ENCODE results near the gene SH3BGRL3.

The SH3BGRL3 gene

DNA sequence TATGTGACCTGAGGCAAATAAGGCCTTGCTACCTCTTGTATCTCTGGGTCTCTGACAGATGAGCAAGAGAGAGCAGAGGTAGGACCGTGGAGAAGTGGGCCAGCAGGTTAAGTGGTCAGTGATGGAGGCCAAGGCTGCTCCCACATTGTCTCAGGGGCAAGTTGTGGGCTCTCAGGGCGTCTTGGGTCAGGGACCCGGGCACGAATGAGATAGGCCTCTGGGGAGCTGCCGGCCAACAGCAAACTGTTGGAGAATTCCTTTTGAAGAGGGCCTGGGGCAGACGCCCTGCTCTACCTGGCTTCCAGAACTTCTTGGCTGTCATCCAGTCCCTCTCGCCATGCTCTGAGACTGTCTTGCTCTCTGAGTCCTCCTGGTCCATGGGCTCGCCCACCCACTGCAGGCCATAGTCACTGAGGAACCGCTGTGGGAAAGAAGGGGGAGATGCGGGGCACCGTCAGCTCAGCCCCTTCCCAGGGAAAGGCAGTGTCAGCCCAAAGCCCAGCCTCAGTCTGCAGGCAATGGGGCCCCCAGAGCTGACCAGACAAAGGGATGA, 14.1 kb downstream of the SH3BGRL3 start:
- no peak overlapping the region for H3K4me3 ChIP-seq (ENCODE audit: low read depth, low read length)
- TF ChIP-seq, protein P1, sequence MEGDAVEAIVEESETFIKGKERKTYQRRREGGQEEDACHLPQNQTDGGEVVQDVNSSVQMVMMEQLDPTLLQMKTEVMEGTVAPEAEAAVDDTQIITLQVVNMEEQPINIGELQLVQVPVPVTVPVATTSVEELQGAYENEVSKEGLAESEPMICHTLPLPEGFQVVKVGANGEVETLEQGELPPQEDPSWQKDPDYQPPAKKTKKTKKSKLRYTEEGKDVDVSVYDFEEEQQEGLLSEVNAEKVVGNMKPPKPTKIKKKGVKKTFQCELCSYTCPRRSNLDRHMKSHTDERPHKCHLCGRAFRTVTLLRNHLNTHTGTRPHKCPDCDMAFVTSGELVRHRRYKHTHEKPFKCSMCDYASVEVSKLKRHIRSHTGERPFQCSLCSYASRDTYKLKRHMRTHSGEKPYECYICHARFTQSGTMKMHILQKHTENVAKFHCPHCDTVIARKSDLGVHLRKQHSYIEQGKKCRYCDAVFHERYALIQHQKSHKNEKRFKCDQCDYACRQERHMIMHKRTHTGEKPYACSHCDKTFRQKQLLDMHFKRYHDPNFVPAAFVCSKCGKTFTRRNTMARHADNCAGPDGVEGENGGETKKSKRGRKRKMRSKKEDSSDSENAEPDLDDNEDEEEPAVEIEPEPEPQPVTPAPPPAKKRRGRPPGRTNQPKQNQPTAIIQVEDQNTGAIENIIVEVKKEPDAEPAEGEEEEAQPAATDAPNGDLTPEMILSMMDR (IDR thresholded peaks at IDR 0.05; ENCODE audit: low read depth, low read length) = no peak

DNA sequence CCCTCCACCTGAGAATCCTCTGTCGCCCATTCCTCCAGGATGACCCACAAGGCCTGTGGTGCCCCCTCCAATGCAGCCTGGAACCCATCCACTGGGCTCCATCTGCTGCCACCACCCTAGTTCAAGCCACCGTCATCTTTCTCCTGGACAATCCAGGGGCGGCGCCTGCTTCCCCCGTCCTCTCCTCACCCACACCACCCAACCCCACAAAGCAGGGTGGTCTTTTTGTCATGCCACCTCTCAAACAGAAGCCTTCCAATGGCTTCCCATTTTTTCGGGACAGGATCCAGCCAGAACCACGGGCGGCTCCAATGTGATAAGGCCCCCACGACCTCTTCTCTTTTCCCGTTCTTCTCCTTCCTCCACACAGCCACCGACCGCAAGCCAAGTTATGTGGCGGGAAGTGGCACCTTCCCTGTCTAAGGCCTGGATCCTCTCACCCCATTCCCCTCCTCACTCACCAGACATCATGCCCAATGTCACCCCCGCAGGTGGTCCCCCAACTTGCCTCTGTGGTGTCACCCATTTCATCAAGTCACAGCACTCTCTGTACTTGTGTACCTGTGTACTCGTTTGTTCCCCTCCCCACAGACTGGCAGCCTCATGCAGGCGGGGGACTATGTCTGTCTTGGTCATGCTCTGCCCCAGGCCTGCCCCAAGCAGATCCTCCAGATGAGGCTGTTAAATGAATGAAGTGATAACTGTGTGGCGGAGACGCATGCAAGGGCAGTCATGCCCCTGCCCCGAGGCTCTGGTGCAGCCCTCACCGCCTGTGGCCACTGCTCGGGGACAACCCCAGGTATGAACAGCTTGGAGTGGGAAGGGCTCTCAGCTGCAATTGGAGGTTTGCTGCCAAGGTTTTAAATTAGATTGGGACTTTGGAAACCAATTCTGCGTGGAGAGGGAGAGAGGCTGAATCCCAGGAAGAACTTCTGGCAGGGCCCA, 15.6 kb downstream of the SH3BGRL3 start:
- no peak overlapping the region for H3K4me3 ChIP-seq (ENCODE audit: low read depth, low read length)
- TF ChIP-seq, protein P1 (IDR thresholded peaks at IDR 0.05; ENCODE audit: low read depth, low read length) = no peak

DNA sequence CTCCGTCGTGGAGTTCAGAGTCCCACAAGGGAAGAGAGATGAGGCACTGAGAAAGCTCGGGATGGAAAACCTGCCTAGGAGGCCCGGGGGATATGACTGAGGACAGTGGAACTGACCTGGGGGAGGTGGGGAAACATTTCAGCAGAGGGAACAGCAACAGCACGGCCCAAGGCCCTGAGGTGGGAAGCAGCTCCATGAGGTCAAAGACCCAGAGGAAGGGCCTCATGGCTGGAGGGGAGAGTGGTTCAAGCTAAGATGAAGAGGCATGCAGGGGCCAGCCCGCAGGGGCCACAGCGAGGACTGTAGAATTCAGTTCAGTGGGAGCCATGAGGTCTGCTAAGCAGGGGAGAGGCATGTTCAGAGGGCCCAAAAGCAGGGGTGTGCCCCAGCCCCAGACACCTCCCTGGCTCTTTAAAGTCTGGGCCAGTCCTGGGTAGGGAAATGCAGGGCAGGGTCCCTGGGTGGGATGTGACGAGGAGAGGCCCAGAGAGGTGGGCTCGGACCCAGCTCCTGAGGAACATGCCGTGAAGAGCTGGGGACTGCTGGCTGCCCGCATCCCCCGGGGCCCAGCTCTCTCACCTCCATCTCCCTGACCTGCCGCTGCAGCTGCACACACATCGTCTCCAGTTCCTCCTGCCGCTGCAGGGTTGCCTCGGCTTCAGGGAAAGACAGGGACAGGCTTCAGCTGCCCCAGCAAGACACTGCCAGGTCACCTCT, 16.6 kb downstream of the SH3BGRL3 start:
- TF ChIP-seq, protein P1 (IDR thresholded peaks at IDR 0.05; ENCODE audit: low read depth, low read length) = no peak
- H3K4me3 ChIP-seq (ENCODE audit: low read depth, low read length) = no peak overlapping the region

DNA sequence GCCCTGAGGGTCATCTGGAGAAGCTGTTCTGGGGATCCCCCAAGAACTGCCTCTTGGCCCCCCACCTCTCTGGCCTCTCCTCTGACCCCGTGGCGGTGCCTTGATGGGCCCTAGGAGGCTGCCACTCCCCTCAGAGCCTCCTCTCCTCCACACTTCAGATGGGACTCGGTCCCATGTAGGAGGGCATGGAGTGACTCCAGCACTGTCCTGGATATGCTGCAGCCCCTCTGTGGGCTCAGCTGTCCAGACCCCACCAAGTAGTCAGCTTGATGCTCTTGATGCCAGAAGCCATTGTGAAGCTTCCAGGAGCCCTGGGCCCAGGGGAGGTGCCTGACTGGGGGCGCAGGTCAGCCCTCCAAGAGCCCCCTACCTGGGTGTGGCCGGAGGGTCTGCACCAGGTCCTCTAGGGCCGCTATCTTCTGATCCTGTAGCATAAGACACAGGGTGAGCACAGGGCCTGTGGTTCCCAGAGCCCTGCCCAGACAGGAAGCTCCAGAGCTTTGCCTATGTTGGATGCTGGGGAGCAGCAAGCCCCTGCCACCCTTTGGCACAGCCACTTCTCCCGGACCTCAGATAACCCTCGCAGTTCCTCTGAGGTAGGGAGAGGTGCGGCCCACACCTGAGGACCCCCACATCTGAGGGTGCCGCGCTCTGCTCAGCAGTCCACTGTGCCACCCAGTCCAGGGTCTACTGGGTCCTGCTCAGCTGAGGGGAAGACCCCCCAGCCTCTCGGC, 17.3 kb downstream of the SH3BGRL3 start:
- TF ChIP-seq, protein P1 (IDR thresholded peaks at IDR 0.05; ENCODE audit: low read depth, low read length) = no peak
- H3K4me3 ChIP-seq (ENCODE audit: low read depth, low read length) = no peak overlapping the region

DNA sequence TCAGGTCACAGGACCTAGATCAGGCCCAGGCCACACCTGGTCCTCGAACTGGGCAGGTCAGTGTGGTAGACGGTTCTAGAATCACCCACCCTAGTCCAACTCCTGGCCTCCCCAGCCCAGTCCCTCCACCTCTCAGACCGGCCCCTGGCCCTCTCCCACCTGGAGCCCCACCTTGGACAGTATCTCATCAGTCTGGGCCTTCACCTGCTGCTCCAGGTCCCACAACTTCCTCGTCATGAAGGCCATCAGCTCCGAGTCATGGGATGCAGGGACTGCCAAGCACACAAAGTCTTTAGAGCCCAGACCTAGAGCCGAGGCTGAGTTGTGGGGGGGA, 17.9 kb downstream of the SH3BGRL3 start:
- TF ChIP-seq, protein P1 (IDR thresholded peaks at IDR 0.05; ENCODE audit: low read depth, low read length) = no peak
- H3K4me3 ChIP-seq (ENCODE audit: low read depth, low read length) = no peak overlapping the region

DNA sequence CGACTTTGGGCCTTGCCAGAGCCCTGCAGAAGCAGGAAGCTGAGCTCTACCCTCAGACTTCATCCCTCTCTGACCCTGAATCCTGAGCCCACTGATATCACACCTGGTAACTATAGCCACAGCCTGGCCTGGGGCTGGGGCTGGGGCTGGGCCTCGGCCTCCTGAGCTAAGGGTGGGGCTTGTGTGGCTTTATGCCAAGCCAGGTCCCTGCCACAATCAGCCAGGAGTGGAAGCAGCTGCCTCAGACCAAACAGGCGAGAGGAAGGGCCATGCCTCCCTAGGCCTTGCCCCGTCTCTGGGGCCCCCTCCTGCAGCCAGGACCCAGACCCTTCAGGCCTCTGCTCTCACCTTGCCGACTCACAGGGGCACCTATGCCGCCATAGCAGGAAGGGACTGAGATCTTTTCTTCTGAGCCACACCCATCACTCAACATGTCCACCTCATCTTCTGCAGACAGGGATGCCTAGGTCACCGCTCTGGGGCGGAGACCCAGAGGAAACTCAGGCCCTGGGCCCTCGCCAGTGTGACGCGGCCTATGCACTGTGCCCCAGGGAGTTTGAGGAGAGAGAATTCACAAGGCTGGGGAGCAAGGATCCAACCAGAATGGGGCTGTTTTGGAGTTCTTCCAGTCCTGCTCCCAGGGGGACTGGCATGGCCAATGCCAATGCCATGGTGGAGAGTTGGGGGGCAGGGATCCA, 20.8 kb downstream of the SH3BGRL3 start:
- H3K4me3 ChIP-seq (ENCODE audit: low read depth, low read length) = no peak overlapping the region
- TF ChIP-seq, protein P1 (IDR thresholded peaks at IDR 0.05; ENCODE audit: low read depth, low read length) = no peak

All from WI38 (cell line).